Measurements from ENCODE around the gene GRWD1. TPM values are rescaled to one million over a fixed set of nuclear protein-coding genes. Genes with fewer than 3 reads are reported as not detected.

The GRWD1 gene
- total RNA-seq, 1 experiment from 2014 or later: 64.8 TPM

- TF ChIP-seq REST (IDR thresholded peaks at IDR 0.05; ENCODE audit: low read depth) (no peak), SIN3A (IDR thresholded peaks at IDR 0.05; ENCODE audit: low read depth) (no peak), ZFX (IDR thresholded peaks at IDR 0.05) (no peak; the same call in 1 of the 2 replicates), TCF7L2 (IDR thresholded peaks at IDR 0.05; ENCODE audit: borderline replicate concordance, extremely low read depth, insufficient read depth, insufficient read length) (no peak)
- TF ChIP-seq, protein P1, sequence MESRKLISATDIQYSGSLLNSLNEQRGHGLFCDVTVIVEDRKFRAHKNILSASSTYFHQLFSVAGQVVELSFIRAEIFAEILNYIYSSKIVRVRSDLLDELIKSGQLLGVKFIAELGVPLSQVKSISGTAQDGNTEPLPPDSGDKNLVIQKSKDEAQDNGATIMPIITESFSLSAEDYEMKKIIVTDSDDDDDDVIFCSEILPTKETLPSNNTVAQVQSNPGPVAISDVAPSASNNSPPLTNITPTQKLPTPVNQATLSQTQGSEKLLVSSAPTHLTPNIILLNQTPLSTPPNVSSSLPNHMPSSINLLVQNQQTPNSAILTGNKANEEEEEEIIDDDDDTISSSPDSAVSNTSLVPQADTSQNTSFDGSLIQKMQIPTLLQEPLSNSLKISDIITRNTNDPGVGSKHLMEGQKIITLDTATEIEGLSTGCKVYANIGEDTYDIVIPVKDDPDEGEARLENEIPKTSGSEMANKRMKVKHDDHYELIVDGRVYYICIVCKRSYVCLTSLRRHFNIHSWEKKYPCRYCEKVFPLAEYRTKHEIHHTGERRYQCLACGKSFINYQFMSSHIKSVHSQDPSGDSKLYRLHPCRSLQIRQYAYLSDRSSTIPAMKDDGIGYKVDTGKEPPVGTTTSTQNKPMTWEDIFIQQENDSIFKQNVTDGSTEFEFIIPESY (IDR thresholded peaks at IDR 0.05; ENCODE audit: extremely low read depth, insufficient replicate concordance, low read length): no peak
These were observed 16.3 kb downstream of the GRWD1 start (continued) for GRCh38 chr19:48461982-48462655.

DNA sequence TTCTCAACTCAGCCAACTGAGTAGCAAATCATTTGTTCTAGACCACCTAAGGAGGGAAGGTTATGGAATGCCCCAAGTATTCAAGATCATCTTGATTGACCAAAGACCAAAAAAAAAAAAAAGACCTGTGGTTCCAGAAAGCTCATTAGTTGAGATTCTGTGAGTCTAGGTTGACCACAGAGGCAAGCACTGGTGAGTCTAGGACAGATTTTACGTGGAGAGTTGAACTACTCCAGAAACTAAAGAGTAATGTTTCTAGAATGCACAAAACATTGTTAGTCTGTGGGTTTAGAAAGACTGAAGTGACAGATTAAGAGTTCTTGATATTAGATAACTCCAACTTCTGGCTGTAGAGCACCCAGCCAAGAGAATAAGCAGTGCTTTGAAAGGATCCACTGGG lies 19.4 kb downstream of the GRWD1 start:
- Histone ChIP-seq H3K27ac (ENCODE audit: low read depth, low read length) (no peak overlapping the region), H3K9ac (ENCODE audit: low read length) (no peak overlapping the region), H3K9me3 (ENCODE audit: control insufficient read depth in 1 of 2, insufficient read depth in 1 of 2, low read depth in 1 of 2, low read length in 2 of 2) (no peaks in the 10 kb centered on the region), H3K79me2 (ENCODE audit: insufficient read depth, low read length) (peaks cover 6% of the 10 kb centered on the region), H3K27me3 (ENCODE audit: insufficient read depth, low read length) (no peaks in the 10 kb centered on the region), H3K36me3 (ENCODE audit: control insufficient read depth in 1 of 2, insufficient read depth in 2 of 2, low read length in 2 of 2) (0 out of 4 replicates have a peak, but pooled peaks cover 0 to 6% of the 10 kb centered on the region in 2 experiments), H3K4me3 (replicated peaks in 1 of 2; ENCODE audit: low read depth in 1 of 2, low read length in 2 of 2) (no peak overlapping the region), H4K20me1 (ENCODE audit: insufficient read depth) (no peaks in the 10 kb centered on the region), H3K9me2 (ENCODE audit: insufficient read depth) (no peaks in the 10 kb centered on the region), H3K4me2 (ENCODE audit: low read length) (no peak overlapping the region), H2AFZ (ENCODE audit: low read depth, low read length, poor library complexity, severe bottlenecking) (no peak overlapping the region), H3K4me1 (ENCODE audit: control insufficient read depth in 1 of 2, insufficient read depth in 2 of 2, low read length in 2 of 2) (peaks cover 7 to 21% of the 10 kb centered on the region in 2 experiments)
- ATAC-seq (no peak), DNase-seq (ENCODE audit: low read depth, low spot score) (no peak)
- no TSS peak for BruUV-seq (replicated peaks)
- CTCF ChIA-PET: no interaction called here
- POLR2A ChIA-PET: no interaction called here
- intact Hi-C loops (cut with micrococcal nuclease): no loop called here
- RAD21 ChIA-PET (ENCODE audit: low non-redundant PET in 1 of 2, low total read pairs in 2 of 2, uncharacterized antibody in 2 of 2, unreplicated experiment in 2 of 2): no interaction called here
- TF ChIP-seq SP1 (IDR thresholded peaks at IDR 0.05; ENCODE audit: low read depth) (no peak), EGR1 (IDR thresholded peaks at IDR 0.05; ENCODE audit: low read depth) (no peak), POLR2A (IDR thresholded peaks at IDR 0.05; ENCODE audit: borderline replicate concordance, extremely low read depth, insufficient read depth, insufficient read length) (no peak), ZFX (IDR thresholded peaks at IDR 0.05) (no peak), CBX3 (IDR thresholded peaks at IDR 0.05; ENCODE audit: low read depth) (no peak), POLR2AphosphoS5 (IDR thresholded peaks at IDR 0.05; ENCODE audit: low read depth, low read length) (no peak), EZH2 (IDR thresholded peaks at IDR 0.05) (no peak), ELF1 (IDR thresholded peaks at IDR 0.05; ENCODE audit: borderline replicate concordance, low read depth) (no peak), EZH2phosphoT487 (IDR thresholded peaks at IDR 0.05; ENCODE audit: borderline replicate concordance) (no peak), TCF7L2 (IDR thresholded peaks at IDR 0.05; ENCODE audit: borderline replicate concordance, extremely low read depth, insufficient read depth, insufficient read length) (no peak), FOSL1 (IDR thresholded peaks at IDR 0.05; ENCODE audit: low read depth) (no peak), SIN3A (IDR thresholded peaks at IDR 0.05; ENCODE audit: low read depth) (no peak)
- TF ChIP-seq, protein P2, sequence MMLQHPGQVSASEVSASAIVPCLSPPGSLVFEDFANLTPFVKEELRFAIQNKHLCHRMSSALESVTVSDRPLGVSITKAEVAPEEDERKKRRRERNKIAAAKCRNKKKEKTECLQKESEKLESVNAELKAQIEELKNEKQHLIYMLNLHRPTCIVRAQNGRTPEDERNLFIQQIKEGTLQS (IDR thresholded peaks at IDR 0.05): no peak
- TF ChIP-seq, protein P1 (IDR thresholded peaks at IDR 0.05; ENCODE audit: extremely low read depth, insufficient replicate concordance, low read length): no peak
